Spleen (tissue), 7 donors: Measurements from ENCODE around the gene PCNX1.
"Not testable (repeated sequence)": the region's sequence is repeated elsewhere in the genome, so short reads cannot be mapped to it uniquely, and the experiment has no call there.

Source experiments
- POLR2A ChIP-seq, 3 donors: fragments of 450-650 bp; IDR thresholded peaks; one replicate each; pipeline ENCODE4 v1.5.1; 2017; ENCODE audit warnings: antibody characterized with exemption in 3 of 3, mild to moderate bottlenecking in 1 of 3
- POLR2AphosphoS5 ChIP-seq, 3 donors: sonication (generic); formaldehyde crosslinking; IDR thresholded peaks; one replicate each; pipeline ENCODE4 v1.5.1; 2017; ENCODE audit warnings: antibody characterized with exemption in 3 of 3
- TF ChIP-seq, protein P1 (sequence below), 11 experiments: fragments of 200-600 bp in 7 of 11; fragments of 450-650 bp in 4 of 11; sonication (generic) in 4 of 11; IDR thresholded peaks in 8 of 11; conservative IDR thresholded peaks in 3 of 11; 1 replicate in 7 of 11; 2 replicates in 4 of 11; pipeline versions ENCODE4 v1.4.0 to v1.8.0; 2016 to 2021; ENCODE audit warnings: antibody characterized with exemption in 11 of 11, inconsistent platforms in 4 of 11, mild to moderate bottlenecking in 1 of 11
- donor health status: DM: no; HTN: no; CAD: no; lungs with moderate emphysema.
- donor health status: DM: no; HTN: no; CAD: no.
- donor health status: DM: no; HTN: no; CAD: no.

DNA sequence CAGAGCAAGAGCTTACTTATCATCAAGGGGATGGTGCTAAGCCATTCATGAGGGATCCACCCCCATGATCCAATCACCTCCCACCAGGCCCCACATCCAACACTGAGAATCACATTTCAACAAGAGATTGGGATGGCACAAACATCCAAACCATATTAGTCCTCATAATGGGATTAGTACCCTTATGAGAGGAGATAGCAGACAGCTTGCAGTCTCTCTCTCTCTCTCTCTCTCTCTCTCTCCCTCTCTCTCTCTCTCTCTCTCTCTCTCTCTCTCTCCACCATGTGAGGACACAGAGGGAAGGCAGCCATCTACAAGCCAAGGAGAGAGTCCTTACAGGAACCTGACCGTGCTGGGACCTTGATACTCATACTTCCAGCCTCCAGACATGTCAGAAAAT, 26.4 kb upstream of the PCNX1 start:
- not testable (repeated sequence) for TF ChIP-seq POLR2AphosphoS5, POLR2A (IDR thresholded peaks at IDR 0.05)
- TF ChIP-seq, protein P1, sequence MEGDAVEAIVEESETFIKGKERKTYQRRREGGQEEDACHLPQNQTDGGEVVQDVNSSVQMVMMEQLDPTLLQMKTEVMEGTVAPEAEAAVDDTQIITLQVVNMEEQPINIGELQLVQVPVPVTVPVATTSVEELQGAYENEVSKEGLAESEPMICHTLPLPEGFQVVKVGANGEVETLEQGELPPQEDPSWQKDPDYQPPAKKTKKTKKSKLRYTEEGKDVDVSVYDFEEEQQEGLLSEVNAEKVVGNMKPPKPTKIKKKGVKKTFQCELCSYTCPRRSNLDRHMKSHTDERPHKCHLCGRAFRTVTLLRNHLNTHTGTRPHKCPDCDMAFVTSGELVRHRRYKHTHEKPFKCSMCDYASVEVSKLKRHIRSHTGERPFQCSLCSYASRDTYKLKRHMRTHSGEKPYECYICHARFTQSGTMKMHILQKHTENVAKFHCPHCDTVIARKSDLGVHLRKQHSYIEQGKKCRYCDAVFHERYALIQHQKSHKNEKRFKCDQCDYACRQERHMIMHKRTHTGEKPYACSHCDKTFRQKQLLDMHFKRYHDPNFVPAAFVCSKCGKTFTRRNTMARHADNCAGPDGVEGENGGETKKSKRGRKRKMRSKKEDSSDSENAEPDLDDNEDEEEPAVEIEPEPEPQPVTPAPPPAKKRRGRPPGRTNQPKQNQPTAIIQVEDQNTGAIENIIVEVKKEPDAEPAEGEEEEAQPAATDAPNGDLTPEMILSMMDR (IDR thresholded peaks at IDR 0.05 in 8 of 11, conservative IDR thresholded peaks at IDR 0.05 in 3 of 11) = not testable (repeated sequence)
